ENCODE data around the gene FAM20B. TPM values are rescaled to one million over a fixed set of nuclear protein-coding genes. Genes with fewer than 3 reads are reported as not detected.
A peak's percentile ranks its signal among the peaks of the same experiment; 100 is the strongest.

FAM20B gene
- total and polyA plus RNA-seq, 2 of the 13 experiments (the other 11 are each of a cell fraction or from before 2014, with no cell fraction given) = 13.8 to 26.9 TPM

DNA sequence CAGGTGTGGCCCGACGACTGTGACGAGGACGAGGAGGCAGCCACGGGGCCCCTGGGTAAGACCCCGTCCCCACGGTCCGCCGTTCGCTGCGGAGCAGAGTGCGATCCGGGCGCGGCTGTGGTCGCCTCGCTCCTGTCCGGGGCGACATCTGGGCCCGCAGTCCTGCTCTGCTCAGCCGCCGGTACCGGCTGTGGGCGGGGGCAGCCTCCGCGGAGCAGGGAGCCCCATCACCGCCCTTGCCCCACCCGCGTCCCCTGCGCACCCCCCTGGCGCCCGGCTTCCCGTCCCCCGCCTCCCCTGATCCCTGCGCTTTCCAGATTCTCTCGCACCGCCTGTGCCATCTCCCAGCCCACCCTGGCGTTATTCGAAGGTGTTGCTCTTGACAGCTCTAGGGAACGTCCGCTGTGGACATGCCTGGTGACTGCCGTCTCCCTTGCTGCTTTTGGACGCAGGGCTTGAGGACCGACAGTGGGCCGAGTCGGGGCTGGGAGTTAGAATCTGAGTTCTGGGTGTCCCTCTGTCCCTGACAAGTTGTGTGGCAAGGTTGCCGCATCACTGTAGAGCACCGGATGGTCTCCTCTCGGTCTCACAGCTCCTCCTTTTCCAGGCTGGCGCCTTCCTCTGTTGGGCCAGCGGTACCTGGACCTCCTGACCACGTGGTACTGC is 56.8 kb downstream of the FAM20B start (continued):
- 0 out of 2 replicates have a peak, but pooled peaks have one; percentile 41 for TF ChIP-seq ZNF761 (CRISPR knock-in tag; conservative IDR thresholded peaks at IDR 0.05)
- peak; percentile 14; the same call in 1 of the 2 replicates for TF ChIP-seq RBFOX2 (IDR thresholded peaks at IDR 0.05; ENCODE audit: low read depth, low read length)
- peak; percentile 51; the same call in 1 of the 2 replicates for TF ChIP-seq KDM5A (IDR thresholded peaks at IDR 0.05; ENCODE audit: borderline replicate concordance, low read length)
- TF ChIP-seq TGIF2 (CRISPR knock-in tag; IDR thresholded peaks at IDR 0.05) = peak; percentile 80; the same call in 1 of the 2 replicates
- TF ChIP-seq CENPX (CRISPR knock-in tag; IDR thresholded peaks at IDR 0.05) = no peak
- no peak for TF ChIP-seq MED8 (CRISPR knock-in tag; IDR thresholded peaks at IDR 0.05; ENCODE audit: insufficient replicate concordance)
- TF ChIP-seq U2AF1 (optimal IDR thresholded peaks at IDR 0.05; ENCODE audit: low read depth, low read length) = peak; percentile 24
- TF ChIP-seq ZSCAN29 (CRISPR knock-in tag; conservative IDR thresholded peaks at IDR 0.05) = 0 out of 2 replicates have a peak, but pooled peaks have one; percentile 40
- no peak; the same call in 1 of the 2 replicates for TF ChIP-seq POGZ (CRISPR knock-in tag; IDR thresholded peaks at IDR 0.05)
- TF ChIP-seq, protein P1, sequence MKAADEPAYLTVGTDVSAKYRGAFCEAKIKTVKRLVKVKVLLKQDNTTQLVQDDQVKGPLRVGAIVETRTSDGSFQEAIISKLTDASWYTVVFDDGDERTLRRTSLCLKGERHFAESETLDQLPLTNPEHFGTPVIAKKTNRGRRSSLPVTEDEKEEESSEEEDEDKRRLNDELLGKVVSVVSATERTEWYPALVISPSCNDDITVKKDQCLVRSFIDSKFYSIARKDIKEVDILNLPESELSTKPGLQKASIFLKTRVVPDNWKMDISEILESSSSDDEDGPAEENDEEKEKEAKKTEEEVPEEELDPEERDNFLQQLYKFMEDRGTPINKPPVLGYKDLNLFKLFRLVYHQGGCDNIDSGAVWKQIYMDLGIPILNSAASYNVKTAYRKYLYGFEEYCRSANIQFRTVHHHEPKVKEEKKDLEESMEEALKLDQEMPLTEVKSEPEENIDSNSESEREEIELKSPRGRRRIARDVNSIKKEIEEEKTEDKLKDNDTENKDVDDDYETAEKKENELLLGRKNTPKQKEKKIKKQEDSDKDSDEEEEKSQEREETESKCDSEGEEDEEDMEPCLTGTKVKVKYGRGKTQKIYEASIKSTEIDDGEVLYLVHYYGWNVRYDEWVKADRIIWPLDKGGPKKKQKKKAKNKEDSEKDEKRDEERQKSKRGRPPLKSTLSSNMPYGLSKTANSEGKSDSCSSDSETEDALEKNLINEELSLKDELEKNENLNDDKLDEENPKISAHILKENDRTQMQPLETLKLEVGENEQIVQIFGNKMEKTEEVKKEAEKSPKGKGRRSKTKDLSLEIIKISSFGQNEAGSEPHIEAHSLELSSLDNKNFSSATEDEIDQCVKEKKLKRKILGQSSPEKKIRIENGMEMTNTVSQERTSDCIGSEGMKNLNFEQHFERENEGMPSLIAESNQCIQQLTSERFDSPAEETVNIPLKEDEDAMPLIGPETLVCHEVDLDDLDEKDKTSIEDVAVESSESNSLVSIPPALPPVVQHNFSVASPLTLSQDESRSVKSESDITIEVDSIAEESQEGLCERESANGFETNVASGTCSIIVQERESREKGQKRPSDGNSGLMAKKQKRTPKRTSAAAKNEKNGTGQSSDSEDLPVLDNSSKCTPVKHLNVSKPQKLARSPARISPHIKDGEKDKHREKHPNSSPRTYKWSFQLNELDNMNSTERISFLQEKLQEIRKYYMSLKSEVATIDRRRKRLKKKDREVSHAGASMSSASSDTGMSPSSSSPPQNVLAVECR (CRISPR knock-in tag; IDR thresholded peaks at IDR 0.05; ENCODE audit: borderline replicate concordance) = peak; percentile 75
- TF ChIP-seq, protein P2, sequence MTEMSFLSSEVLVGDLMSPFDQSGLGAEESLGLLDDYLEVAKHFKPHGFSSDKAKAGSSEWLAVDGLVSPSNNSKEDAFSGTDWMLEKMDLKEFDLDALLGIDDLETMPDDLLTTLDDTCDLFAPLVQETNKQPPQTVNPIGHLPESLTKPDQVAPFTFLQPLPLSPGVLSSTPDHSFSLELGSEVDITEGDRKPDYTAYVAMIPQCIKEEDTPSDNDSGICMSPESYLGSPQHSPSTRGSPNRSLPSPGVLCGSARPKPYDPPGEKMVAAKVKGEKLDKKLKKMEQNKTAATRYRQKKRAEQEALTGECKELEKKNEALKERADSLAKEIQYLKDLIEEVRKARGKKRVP (CRISPR knock-in tag; IDR thresholded peaks at IDR 0.05) = 0 out of 4 replicates have a peak, but pooled peaks of 1 of the 2 experiments have one; percentile 3
- peak; percentile 41; the same call in 1 of the 2 replicates for TF ChIP-seq HINFP (CRISPR knock-in tag; IDR thresholded peaks at IDR 0.05; ENCODE audit: low read depth)
- no peak for TF ChIP-seq GPBP1L1 (CRISPR knock-in tag; IDR thresholded peaks at IDR 0.05)
- TF ChIP-seq AGO2 (optimal IDR thresholded peaks at IDR 0.05; ENCODE audit: low read depth, low read length) = peak; percentile 43
